C1 segment of cervical spinal cord (tissue), 14 donors: ENCODE measurements around the gene ERFL.

Source experiments
- DNase-seq, 14 donors: peaks; one replicate each; lab custom pipeline; 2025; lab: John Stamatoyannopoulos, UW

ERFL gene

DNA sequence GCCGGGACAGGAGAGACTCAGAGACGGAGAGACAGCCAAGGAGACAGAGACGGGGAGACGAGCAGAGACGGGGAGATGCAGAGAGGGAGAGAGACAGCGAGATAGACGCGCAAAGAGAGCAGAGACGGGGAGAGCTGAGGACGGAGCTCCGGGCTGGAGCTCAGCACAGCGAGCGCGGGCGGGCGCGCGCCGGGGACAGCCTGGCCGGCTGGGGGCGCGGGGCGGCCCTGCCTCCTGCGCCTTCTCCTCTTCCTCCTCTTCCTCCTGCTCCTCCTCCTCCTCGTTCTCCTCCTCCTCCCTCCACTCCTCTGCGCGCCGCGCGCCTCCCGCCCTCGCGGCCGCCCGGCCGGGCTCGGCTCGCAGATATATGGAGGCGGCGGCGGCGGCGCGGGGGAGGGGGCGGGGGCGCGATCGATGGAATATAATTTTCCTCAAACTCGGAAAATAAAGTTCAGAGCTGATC is at the start of gene ERFL:
TSS of gene ERFL (minus strand) at position 229 of the 463 bp plus-strand sequence. CDS start 15,530 bp downstream, outside the sequence.
- no peak for DNase-seq

DNA sequence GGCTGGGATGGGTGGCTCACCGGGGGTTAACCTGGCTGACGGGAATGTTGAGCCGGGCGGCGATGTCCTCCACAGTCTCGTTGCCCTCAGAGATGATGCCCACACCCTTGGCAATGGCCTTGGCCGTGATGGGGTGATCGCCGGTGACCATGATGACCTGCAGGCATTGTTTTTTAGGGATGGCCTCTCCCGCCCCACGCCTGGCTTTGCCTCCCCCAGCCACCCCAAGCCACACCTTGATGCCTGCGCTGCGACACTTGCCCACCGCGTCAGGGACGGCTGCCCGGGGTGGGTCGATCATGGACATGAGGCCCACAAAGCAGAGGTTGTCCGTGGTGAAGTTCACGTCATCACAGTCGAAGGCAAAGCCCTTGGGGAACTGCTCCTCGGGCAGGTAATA is 49.7 kb upstream of the ERFL start:
- no peak for DNase-seq

DNA sequence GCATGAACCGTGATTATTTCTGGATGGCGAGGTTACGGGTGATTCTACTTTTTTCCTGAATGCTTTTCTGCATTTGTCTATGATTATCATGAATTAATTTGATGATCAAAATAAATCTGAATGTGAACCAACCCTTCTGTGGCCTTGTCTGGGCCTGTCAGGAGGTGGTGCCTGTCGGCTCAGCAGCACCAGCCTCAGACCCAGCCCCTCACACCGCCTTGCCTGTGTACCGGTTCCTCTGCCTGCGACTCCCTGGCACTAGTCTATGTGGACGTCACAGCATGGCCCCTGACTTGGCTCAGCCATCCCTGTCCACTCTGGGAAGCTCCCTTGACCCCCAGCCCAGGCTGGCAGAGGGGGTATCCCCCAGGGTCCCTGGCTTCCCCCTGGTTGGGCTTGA is 46.4 kb upstream of the ERFL start:
- DNase-seq = no peak

DNA sequence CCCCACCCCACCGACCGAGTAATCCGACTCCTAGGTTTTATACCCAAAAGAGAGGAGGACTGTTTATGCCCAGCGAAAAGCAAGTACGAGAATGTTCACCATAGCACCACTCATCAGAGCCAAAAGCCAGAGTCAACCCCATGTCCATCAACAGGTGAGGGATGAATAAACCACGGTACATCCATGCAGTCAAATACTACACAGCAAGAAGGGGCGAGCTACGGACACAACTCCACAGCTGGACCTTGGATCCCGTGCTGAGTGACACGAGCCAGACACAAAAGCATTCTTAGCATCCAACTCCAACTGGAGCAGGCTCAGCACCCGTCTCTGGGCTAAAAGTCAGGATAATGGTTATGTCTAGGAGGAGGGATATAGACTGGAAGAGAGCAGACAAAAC is 43.1 kb upstream of the ERFL start:
- no peak for DNase-seq

DNA sequence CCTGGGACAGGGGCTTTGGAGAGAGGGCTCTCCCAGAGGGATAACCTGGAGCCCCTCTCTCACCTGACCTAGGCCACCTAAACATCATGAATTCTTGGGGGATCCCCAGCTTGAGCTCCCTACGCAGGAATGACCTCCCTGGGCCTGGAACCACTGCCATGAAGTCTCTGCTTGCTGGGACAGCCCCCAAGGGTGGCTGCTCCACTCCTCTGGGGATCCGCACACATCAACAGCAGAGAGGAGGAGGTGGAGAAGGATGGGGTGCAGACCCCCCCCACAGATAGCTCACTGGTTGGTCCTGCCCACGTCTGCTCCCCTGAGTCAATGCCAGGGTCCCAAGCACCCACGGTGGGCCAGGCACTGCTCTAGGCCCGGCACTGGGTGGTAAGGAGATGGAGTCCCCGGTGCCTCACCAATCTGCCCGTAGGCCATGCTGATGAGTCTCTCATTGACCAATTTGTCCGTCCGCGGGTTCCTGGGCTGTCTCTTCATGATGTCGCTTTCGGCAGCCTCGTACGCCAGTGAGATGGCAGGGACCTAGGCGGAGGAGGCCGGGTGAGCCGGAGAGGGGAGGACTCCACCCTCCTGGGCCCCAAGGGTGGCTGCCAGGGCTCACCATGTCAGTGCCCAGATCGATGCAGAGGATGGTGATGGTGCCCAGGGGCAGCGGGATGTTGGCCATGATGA is 41.7 kb upstream of the ERFL start:
- no peak for DNase-seq

DNA sequence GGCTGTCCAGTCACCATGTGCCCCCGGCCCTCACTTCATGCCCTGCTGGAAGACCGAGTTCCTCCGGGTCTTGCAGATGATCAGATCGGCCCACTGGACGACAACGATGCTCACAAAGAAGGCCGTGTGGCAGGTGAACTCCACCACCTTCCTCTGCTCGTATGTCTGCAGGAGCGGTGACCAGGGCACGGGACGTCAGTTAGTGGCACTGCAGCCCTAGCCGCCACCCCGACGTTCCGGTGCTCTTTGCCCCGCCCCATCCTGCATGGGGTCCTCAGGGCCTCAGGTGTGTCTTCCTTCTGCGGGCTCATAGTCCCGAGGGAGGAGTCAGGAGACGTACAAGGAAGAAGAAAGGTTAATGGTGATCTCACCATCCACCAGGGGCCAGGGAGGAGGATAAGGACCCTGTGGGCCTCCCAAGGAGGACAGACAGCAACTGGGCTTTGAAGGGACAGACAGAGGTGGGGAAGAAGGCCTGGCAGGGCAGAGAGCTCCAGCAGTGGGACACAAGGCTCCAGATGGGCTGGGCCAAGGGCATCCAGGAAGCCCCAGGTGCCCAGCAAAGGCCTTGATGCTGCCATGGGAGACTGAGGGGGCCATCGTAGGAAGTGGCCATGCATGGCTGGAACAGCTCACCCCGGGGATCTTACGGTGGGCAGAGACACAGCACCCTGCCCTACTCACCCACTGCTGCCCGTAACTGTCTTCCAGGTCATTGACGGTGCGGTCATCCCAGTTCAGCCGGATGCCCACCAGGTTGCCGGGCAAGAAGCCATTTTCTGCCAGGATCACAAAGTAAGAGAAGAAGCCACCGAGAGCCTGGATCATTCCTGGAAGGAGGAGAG is 40.7 kb upstream of the ERFL start:
- no peak for DNase-seq

DNA sequence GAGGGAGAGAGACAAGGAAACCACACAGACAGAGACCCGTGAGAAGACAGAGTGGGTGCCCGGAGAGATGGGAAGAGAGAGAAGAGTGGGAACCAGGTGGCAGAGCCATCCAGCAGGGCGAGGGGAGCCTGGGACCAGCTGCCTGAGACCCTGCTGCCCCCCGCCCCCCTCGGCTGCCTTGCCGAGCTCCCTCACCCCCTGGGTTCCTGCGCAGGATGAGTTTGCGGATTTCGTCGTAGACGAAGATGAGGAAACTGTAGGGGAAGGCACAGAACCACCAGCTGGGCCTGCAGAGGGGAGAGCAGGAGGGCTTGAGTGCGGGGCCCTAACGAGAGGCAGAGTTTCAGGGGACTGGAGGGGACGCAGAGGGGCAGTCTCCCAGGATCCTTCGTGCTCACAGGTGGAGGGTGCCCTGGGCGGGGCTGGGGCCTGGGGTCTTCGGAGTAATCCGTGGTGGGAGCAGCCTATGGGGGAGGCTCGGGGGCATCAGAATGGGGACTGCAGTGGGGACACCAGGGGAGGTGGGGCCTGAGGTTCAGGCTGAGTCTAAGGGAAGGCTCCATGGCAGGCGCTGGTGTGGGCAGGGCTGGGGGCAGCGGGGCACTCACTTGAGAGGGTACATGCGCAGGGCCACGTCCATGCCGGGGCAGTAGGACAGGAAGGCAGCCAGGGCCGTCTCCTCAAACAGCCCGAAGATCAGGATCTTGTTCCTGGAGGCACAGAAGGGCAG is 39.0 kb upstream of the ERFL start:
- DNase-seq = no peak

DNA sequence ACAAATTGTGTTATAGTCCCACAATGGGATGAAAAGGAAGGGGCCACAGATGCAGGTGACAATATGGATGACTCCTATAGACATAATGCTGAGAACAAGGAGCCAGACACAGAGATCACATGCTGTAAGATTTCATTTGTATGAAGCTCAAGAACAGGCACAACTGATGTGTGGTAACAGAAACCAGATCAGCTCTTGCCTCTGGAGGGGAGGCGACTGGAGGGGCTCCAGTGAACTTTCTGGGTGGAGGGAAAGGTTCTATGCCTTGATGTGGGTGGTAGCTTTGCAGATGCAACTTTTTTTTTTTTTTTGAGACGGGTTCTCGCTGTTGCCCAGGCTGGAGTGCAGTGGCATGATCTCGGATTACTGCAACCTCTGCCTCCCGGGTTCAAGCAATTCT is 36.9 kb upstream of the ERFL start:
- no peak for DNase-seq

DNA sequence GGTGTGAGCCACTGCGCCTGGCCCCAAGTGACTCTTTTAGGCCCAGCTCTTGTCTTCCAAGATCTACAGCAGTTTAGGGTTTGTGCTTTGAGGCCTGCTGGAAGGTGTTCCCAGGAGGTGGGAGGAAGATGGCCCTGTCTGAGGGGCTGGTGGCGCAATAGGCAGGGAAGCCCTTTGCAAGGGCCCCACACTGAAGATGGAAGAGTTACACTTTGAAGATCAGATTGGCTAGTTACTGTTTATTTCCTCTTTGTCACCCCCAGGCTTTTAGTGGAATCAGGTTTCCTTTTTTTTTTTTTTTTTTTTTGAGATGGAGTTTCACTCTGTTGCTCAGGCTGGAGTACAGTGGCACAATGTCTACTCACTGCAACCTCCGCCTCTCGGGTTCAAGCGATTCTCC is 32.7 kb upstream of the ERFL start:
- no peak for DNase-seq

DNA sequence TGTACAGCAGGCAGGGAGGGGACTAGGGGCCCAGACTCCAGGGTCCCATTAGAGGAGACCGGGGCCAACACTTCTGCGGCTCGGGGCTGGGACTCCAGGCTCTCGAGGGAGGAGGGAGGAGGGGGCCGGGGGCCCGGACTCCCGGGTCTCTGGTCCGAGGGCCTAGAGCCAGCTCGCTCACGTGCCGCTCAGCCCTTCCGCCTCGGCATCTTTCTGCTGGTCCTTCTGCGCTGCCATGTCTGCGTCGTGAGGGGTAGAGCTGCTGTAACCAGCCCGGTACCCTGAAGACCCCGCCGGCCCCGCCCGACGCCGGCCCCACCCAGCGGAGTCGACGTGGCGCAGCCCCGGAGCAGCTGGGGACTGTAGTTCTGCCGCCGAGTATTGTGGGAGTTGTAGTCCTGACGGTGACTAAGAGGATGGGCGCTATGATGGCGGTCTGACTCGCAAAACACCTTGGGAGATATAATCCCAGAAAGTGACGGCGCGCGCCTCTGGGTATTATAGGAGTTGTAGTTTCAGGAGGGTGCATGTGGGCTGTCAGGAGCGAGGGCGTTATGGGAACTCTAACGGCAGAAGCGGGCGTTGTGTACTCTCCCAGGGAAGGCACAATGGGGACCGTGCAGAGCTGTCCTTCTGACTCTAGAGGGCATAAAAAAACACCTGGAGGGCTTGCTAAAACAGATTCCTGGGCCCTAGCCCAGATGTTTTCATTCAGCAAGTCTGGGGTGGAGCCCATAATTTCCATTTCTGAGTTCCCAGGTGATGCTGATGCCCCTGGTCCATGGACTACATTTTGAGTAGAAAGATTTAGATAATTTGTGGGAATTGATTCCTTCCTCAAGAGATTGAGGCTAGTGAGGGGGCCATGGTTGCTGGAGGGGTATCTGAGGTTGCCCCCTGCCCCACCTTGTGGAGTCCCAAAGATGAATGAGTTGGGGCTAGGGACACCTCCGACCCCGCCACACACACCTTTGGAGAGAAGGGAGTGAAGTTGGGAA is 31.1 kb upstream of the ERFL start, which contains the start of gene RABAC1:
TSS of gene RABAC1 (minus strand) at position 266 of the 998 bp plus-strand sequence. CDS start at position 237, 29 bp downstream.
- peak; percentile 26 to 90 (median 76) for DNase-seq

DNA sequence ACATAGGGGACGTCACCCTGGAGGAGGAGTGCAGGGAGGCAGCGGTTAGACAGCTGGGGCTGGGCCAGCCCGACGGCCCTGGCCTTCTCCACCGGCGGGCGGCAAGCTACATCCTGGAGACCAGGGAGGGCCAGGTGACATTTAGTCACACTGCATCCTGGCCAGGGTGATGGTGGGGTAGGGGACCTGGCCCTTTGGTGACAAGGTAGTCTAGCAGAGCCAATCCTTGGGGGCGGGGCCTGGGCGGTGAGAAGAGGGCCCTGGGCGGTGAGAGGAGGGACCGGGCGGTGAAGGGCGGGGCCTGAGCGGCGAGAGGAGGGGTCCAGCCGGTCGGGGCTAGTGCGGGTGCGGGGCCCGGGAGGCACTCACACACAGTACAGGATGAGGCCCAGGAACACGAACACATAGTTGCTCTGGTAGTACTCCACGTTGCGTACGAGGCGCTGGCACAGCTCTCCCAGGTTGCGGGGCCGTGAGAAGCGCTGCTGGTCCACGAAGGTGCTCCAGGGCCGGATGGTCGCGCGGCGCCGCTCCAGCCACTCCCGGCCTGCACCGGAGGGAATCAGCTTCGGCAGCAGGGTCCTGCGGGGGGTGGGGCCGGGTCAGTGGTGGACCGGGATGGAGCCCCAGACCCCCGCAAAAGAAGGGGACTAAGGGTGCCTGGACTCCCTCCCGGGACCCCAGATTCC is 30.3 kb upstream of the ERFL start:
- DNase-seq = peak in 12 of 14 donors; percentile 5 to 44 (median 30)

DNA sequence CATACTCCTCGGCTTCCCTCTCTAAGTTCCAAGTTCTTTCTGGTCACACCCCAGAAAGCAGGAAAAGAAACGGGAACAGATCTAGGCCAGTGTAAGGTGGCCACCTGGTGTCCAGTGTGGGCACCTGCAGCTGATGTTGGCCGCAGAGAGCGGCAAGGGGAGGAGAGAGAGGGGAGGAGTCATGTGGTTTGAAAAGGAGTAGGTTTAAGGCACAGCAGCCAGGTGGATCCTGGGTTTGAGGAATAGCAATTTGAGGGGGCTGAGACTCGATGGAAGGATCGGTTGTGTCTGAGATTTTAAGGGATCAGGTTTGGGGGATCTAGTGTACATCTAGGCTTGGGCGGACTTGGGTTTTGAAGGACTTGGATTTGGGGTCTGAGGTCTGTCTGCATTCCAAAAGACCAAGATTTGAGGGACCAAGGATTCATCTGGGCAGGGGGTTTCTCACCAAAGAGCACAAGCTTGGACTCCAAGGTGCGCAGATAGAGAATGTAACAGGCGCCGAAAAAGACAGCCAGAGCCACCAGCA is 29.7 kb upstream of the ERFL start:
- peak in 9 of 14 donors; percentile 5 to 62 (median 17) for DNase-seq

DNA sequence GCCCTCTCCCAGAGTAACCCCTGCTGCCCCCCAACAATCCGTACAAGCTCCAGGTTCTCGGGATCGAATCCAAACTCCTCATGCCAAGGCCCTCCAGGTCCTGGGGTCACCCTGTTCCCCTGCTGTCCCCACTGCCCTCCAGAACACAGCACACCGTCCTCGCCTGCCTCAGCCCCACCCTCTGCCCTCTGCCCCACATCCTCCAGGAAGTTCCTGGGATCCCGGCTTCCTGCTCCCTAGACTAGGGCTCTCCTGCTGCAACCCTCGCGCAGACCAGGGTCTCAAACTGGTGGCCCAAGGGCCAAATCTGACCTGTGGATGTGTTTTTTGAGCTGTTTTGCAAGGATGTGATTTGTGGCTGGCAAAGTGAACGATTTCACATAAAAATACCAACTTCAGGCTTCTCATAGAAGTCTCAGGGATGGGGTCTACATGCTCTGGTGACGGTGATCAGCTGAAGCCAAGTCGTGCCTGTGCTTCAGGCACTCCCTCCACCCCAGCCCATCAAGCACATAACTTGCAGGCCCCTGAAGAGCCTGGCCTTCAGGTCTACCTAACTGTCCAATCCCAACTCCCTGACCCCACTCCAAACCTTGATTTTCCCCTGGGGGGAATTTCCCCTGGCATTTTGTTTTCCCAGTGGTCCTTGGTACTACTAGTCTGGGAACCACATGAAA is 29.1 kb upstream of the ERFL start:
- DNase-seq = peak in 1 of 14 donors; percentile 3

DNA sequence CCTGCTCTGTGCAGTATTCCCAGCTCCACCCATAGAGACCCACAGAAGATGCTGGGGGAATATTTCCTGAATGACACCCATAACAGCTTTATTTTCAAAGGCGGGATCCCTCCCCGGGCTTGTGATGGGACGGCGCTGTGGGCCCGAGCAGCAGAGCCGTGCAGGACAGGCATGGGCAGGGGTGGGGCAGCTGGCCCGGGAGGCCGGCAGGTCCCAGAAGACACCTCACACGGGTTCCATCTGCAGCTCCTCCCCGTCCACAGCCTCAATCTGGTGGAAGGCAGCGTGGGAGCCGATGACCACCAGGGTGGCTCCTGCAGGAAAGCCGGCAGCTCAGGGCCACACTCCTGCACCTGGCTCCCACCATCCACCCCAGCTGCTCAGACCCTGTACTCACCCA is 28.4 kb upstream of the ERFL start:
- DNase-seq = no peak

DNA sequence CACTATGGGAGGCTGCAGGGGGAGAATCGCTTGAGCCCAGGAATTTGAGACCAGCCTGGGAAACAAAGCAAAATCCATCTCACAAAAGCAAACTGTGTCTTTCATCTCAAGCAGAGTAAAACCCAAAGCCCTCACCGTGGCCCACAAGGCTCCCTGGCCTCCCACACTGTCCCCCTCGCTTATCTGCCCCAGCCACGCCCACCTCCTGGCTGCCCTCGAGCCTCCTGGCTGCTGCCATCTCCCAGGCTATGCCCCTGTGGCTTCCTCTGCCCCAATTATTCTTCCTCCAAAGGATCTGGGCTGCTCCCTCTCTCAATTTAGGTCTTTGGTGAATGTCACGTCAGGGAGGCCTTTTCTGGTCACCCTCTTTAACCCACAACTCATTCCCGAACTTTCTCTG is 27.3 kb upstream of the ERFL start:
- DNase-seq = no peak

DNA sequence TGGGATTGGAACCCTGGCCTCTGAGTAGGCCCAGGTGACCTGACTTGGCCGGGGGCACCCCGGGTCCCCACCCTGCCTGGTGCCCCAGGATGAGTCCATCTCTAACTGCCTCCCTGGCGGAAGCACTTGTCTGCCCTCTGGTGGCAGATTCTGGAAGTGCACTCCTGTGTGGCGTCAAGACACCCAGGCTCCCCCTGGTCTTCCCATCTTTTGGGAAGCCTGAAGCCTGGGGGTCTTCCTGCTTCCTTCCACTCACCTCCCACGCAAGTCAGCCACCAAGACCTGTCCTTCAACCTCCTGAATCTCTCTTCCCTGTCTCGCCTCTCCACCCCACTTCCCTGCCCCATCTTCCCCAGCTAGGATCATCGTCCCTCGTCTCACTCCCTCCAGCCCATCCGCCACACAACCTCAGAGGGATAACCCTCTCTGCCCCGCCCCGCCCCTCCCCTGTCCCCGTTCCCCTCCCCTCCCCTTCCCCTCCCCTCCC is 23.5 kb upstream of the ERFL start:
- peak in 11 of 14 donors; percentile 9 to 72 (median 42) for DNase-seq

DNA sequence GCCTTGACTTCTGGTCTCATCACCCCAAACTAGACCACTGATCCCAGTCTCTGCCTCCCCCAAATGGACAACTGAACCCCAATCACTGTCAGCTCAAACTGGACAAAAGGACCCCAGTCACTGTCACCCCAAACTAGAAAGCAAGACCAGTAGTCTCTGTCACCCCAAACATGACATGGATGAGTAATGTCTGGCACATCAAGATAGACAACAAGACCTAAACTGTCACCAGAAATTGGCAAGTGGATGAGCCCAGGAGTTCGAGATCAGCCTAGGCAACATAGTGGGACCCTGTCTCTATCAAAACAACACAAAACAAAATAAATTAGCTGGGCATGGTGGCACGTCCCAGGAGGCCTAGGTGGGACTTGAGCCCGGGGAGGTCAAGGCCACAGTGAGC is 18.8 kb upstream of the ERFL start:
- no peak for DNase-seq

DNA sequence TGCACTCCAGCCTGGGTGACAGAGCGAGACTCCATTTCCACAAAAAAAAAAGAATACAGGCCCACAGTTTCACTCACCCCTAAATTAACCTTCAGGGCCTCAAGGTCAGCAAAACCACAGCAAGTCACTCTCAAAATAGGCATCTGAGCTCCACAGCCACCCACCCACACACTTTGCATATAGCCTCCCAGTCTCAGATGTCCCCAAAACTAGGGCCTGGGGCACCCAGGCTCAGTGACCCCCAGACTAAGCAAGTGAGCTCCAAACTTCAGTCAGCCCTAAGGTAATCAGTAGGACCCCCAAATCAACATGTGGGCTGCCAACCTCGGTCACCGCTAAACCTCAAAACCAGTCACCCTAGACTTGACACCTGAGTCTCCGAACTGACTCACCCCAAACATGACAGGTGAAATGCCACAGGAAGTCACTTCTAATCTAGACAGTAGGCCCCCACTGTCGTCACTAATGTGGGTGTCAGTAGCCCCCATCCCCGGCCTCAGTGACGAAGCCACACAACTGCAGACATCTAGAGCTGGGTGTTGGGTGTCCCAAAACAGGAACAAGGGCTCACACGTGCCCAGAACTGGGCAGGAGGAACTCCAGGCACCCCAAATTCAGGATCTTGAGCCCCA is 17.0 kb upstream of the ERFL start:
- DNase-seq = no peak

DNA sequence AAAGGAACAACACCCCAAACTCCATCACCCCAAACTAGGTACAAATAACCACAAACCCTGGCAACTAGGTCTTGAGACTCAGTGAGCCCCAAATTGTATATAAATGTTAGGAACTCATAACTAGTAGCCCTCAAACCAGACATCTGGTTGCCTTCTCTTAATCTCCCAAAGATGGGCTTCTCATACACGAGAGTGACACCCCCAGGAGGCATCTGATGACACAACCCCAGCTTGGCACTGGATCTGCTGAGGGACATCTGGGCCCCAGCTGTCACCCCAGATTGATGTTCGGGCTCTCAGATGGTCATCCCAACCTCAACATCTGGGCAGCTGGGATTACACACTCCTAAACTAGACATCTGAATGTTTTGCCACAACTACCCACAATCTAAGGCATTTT is 16.1 kb upstream of the ERFL start:
- DNase-seq = no peak
